Stimulated activated CD4-positive, alpha-beta T cell treated with anti-CD3 and anti-CD28 coated beads, Interleukin-12 subunit alpha, Interleukin-12 subunit beta, amount 100 ng/mL, for 48 hours (primary cell): Measurements from ENCODE around the gene SCRT2.
A peak's percentile ranks its signal among the peaks of the same experiment; 100 is the strongest.
"Not testable (repeated sequence)": the region's sequence is repeated elsewhere in the genome, so short reads cannot be mapped to it uniquely, and the experiment has no call there.

Experiments used
- DNase-seq, 3 donors: peaks; one replicate each; pipeline ENCODE4 v3.0.0-alpha.2; 2020; ENCODE audit warnings: low read depth in 2 of 3, low spot score in 1 of 3

SCRT2 gene

DNA sequence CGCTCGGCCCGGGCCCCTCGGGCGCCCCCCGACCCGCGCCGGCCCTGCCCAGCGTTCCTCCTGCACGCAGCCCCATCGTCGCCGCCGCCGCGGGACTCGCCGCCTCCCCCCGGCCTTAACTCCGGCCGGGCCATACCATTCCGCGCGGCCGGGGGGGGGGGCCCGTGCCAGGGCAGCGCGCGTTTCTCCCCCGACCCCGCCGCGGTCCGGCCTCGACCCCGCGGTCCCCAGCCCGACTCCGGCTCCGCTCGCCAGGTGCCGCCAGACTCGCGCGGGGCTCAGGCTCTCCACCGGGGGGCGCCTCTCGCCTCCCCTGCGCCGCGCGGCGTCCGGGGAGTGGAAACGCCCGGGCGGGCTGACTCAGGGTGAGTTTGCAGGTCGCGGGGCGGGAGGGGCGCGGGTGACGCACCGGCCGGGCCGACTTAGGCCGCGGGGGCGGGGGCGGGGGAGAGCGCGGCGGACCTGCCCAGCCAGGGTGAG is 22.5 kb downstream of the SCRT2 start, which contains the start of gene SRXN1:
TSS of gene SRXN1 (minus strand) at position 91 of the 480 bp plus-strand sequence. CDS start at position 76, 15 bp downstream.
- DNase-seq = peak; percentile 65 to 81 (median 67)

DNA sequence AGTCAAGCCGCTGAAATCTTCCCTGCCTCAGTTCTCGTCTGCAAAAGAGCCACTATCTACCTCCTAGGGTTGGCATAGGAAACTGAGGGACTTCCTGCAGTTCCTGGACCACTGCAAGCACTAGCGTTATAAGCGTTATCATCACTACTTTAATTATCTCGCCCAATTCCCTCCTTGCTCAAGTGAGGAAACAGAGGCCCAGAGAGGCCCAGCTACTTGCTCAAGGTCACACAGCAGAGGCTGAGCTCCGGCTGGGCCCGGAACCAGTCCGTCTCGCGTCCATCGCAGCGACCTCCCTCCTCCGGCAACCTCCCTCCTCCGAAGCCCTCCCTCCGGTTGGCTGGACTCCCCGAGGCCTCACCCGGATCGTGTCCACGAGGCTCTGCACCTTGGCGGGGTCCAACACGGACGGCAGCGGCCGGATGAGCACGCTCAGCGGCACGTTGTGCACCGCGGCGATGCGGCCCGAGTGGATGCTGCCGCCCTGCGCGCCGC is 22.9 kb downstream of the SCRT2 start:
- no peak for DNase-seq

DNA sequence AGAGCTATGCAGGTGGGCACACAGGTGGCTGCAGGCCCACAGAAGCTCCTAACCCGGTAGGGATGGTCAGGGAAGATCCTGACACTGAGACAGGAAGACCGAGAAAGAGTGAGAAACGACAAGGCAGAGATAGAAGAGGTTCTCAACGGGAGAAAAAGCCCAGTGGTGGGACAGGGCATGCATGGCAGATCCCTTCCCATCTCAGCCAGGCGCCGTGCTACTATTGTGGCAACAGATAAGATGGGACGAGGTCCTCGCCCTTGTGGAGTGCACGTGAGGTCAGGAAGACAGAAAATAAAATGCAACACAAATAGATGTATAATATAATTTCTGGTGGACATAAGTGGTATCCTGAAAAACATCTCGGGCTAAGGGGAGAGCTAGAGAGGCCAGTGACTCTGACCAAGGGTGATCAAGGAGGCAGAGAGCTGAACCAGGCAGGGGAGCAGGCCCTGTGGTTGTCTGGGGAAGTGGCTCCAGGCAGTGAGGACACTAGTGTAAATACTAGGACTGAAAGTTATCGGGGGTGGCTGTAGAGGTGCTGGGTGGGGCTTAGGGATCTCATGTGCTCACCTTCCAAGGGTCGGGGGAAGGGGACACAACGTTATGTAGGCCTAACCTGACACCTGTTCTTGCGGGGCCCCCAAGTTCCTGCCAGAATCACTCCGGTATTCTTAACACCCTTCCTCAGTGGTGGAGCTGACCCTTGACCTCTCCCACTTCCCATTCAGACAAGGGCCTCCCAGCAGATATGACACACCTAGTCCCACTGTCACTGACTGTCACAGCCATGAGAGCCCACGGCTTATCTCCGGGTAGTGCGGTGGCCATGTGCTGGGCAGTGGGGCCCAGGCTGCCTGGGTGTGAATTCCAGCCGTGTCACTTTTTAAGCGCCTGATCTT is 23.6 kb downstream of the SCRT2 start:
- DNase-seq = peak in 1 of 3 donors; percentile 5

DNA sequence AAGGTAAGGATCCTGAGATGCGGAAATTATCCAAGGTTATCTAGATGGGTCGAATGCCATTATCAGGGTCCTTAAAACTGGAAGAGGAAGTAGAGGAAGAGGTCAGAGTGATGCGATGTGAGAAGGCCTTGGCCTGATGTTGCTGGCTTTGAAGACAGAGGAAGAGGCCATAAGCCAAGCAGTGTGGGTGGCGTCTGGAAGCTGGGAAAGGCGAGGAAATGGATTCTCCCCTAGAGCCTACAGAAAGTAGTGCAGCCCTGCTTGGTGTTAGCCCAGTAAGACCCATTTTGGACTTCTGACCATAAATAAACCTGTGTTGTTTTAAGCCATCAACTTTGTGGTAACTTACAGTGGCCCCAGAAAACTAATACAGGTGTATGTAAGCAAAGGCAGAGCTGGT is 24.6 kb downstream of the SCRT2 start:
- no peak for DNase-seq

DNA sequence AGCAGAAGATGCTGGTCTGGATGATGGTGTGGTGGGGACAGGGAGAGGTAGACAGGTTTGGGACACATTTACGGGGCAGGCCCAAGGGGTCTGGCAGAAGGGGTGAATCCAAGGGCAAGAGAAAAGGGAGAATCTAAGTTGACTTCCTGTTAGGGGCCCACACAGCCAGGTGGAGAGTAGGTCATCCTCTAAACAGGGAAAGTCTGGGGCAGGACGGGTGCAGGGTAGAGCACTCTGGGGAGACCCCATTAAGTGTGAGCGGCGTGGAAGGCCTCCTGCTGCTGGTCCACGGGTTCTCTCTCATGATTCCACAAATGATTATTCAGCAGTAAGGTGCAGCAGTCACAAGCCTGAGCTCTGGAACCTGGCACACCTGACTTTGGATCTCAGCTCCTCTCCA is 25.3 kb downstream of the SCRT2 start:
- no peak for DNase-seq

DNA sequence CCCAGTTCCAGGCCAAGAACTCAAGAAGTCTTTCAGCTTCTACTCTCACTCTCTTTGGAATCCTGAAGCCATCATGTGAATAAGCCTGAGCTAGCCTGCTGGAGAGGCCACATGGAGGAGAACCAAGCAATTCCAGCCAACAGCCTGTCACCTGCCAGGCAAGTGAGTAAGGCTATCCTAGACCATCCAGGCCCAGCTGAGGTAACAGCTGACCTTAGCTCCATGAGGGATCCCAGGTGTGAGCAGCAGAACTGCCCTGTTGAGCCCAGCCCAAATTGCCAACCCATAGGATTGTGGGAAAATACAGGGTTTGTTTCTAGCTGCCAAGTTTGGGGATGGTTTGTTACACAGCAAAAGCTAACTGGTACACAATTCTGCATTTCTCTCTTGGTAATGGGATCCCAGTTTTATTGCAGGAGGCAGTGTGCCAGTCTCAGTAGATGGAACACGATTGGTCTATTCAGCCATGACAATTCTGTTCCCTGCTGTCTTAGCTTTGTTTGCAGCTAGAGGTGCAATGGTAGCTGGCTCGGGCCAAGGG is 28.1 kb downstream of the SCRT2 start:
- no peak for DNase-seq

DNA sequence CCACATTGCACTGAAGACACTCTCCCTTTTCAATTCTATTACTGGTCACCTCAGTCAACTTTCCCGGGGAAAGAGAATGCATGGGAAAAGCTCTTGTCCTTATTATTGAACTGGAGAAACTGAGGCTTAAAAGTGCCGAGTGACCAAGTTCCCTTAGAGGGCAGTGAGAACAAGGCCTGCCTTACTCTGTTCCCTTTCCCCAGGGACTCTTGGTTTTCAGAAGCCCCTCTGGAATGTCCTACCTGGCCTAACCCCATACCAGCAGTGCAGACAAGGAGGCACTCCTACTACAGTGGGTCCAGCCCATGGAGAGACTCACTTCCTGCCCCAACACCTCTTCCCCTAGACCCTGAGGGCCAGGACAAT is 28.8 kb downstream of the SCRT2 start:
- no peak for DNase-seq

DNA sequence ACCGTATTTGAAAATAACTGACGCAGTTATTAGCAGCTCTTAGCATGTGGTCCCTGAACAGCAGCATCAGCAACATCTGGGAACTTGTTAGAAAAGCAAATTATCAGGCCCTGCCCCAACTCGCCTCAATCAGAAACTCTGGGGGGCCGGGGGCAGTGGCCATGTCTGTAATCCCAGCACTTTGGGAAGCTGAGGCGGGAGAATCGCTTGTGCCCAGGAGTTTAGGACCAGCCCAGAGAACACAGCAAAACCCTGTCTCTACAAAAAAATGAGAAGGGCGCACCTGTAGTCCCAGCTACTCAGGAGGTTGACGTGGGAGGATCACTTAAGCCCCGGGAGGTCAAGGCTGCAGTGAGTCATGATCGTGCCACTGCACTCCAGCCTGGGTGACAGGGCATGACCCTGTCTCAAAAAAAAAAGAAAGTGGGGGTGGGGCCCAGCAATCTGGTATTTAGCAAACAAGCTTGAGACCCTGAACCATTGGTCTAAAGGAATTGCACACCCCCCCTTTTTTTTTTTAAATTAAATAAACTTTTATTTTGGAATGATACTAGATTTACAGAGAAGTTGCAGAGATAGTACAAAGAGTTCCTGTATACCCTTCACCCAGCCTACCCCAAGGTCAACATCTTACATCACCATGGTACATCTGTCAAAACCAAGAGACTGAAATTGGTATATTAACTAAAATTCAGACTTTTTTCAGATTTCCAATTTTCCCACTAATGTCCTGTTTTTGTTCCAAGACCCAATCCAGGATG is 29.3 kb downstream of the SCRT2 start:
- DNase-seq = no peak

DNA sequence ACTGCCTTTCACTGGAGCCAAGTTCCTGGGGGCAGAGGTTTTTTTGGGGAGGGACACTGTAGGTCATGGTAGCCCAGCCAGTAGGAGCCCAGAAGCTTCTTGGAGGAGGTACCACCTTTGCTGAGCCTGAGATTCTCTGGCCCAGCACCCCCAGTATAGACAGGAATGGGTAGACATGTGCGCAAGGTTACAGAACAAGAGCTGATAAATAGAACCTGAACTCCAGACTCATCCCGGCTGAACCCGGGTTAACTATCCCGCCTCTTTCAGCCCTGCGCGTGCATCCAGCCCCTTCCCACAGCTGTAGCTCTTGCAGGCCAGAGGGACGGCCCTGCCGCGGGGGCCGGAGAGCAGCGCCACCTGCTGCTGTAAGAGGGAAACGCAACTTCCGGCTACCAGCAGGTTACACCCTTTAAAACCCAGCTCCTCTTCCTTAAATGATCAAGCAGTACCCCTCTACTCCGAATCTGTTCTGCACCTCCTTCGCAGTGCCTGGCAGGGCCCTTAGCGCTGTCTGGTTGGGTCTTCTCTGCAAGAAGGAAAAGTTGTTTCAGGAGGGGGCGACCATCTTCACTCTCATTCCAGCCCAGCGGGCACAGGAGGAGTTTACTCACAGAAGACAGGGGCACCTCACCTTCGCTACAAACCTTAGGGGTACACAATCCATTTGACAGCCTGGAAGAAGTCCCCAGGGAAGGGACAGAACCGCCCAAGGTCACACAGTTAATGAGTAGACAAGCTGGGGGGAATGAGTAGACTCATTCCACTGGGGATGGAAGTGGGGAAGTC is 30.1 kb downstream of the SCRT2 start:
- peak; percentile 35 to 64 (median 59) for DNase-seq

DNA sequence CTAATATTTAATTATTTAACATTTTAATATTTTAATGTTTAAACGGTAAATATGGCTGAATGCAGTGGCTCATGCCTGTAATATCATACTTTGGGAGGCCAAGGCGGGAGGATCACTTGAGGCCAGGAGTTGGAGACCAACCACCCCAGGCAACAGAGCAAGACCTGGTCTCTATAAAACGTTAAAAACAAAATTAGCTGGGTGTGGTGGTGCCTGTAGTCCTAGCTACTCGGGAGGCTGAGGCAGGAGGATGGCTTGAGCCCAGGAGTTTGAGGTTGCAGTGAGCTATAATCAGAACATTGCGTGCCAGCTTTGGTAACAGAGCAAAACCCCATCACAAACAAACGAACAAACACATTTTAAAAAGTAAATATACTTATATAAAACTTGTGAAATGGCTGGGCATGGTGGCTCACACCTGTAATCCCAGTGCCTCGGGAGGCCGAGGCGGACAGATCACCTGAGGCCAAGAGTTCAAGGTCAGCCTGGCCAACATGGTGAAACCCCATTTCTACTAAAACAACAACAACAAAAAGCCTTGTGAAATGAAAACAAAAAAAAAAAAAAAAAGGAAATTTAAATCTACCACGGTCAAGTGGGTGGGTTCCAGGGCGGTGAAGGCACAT is 30.8 kb downstream of the SCRT2 start:
- DNase-seq = no peak

DNA sequence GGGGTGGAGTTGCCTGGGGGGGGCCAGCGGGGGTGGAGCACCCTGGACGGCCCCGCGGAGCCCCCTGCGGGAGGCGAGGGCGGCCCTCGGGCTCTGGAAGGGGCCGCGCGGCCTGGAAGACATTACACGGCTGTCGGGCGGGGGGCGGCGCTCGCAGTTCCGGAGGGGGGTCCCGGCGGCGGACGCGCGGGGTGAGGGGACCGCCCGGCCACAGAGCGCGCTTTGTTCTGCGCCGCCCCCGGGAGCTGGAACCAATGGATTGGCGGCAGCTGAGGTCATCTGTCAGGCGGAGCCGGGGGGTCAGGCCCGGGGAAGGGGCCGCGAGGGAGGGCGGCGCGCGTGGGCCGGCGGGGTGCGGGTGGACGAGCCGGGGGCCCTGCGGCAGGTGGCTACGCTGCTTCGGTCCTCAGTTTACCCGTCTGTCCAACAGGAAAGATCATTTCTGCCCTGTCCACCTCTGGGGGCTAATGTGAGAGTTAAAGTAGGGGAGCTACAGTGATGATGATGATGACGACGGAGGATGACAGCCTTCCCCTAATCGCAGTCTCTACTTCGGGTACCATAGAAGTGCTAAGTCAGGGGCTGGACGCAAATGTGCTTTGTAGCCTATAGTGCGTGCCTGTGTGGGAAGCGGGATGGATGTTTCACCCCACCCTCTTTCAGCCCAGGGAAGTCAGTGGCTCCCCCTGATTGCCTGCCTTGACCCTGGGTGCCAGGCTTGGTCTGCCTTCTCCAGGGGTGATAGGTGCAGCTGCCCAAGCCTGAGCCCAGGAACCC is 33.0 kb downstream of the SCRT2 start:
- no peak for DNase-seq

DNA sequence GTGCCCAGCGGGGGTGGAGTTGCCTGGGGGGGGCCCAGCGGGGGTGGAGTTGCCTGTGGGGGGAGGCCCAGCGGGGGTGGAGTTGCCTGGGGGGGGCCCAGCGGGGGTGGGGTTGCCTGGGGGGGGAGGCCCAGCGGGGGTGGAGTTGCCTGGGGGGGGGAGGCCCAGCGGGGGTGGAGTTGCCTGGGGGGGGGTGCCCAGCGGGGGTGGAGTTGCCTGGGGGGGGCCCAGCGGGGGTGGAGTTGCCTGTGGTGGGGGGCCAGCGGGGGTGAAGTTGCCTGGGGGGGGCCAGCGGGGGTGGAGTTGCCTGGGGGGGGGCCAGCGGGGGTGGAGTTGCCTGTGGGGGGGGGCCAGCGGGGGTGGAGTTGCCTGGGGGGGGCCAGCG is 33.6 kb downstream of the SCRT2 start:
- DNase-seq = not testable (repeated sequence)

DNA sequence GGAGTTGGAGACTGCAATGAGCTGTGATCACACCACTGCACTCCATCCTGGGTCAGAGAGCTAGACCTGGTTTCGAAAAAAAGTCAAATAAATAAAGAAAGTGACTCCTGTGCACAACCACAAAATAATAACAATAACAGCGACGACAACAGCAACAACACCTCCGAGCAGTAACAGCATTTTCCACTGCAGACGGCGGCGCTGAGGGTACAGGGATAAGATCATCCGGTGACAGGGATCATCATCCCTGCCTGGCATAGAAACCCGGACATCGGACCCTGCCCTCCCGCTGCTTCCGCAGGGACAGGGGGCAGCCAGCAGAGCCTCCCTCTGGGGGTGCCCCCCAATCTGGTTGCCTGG is 34.1 kb downstream of the SCRT2 start:
- DNase-seq = no peak

DNA sequence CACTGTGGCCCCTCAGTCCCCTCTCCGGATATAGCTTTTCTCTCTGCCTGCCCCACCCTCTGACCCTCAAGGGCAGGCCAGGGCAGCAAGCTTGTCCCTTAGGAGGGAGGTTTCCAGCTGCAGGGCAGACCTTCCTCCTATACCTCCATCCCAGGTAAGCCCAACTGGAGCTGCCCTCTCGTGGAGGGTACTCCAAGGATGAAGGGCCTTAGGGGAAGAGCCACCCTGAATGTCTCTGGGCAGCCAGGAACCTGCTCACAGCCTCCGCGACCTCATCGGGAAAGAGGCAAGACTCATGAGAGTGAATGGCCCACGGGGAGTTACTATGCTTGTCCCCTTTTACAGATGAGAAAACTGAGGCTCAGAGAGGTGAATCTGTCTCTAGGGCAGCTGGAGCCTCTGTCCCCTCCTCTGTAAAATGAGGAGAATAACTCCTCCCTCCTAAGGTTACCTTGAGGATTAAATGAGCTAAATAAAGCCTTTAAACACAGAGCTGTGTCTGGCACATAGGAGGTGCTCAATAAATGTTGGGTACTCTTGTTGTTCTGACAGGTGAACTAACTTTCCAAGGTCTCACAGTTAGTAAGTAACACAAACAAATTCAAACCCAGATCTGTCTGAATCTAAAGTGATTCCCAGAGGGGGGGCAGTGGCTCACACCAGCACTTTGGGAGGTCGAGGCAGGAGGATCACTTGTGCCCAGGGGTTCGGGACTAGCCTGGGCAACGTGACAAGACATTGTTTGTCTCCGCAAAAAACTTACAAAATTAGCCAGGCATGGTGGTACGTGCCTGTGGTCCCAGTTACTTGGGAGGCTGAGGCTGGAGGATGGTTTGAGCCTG is 34.7 kb downstream of the SCRT2 start:
- DNase-seq = no peak

DNA sequence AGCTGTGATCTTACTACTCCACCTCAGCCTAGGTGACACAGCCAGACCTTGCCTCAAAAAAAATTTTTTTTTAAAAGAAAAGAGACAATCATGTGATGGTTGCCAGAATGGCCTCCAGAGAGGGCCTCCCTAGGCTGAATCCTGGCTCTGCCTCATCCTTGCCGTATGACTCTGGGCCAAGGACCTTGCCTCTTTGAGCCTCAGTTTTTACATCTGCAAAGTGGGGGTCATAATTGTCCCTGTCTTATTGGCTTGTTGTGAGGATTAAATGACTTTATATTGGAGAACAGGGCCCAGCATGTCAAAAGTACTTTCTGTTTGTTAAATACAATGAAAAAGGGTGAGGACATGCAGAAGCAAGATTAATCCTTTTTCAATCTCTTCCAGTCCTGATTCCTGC is 37.0 kb downstream of the SCRT2 start:
- DNase-seq = no peak

DNA sequence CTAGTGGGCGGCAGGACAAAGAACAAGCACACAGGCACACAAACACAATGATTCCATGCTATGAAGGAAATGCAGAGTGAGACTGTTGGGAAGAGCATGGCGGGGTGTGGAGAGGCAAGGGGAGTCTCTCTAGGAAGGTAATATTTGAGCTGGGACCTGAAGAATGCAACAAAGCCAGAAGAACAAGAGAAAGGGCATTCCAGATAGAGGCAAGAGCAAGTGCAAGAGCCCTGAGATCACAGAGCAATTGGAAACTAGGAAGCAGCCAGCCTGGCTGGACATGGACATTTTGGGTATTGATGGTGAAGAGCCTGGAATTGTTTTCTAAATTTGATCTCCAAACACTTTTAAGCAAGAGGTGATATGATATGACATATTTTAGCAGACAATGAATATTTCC is 38.0 kb downstream of the SCRT2 start:
- DNase-seq = no peak

DNA sequence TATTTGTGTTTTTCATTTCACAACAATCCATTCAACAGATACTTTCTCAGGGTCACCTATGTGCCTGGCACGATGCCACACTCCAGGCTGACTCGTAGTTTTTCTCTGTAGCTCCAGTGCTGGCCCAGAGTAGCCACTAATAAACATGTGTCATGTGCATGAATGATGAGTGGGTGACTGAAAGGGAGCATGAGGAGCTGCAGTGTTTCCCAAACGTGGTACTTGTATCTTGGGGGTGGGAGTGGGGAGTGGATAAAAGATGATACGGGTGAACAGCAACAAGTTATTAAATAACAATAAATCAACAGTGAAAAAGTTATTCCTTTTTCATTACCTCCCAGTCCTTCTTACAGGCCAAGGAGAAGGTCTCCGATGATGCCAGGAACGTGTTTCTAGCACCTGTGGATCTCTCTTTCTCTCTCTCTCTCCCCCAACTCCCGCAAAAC is 39.7 kb downstream of the SCRT2 start:
- DNase-seq = no peak

DNA sequence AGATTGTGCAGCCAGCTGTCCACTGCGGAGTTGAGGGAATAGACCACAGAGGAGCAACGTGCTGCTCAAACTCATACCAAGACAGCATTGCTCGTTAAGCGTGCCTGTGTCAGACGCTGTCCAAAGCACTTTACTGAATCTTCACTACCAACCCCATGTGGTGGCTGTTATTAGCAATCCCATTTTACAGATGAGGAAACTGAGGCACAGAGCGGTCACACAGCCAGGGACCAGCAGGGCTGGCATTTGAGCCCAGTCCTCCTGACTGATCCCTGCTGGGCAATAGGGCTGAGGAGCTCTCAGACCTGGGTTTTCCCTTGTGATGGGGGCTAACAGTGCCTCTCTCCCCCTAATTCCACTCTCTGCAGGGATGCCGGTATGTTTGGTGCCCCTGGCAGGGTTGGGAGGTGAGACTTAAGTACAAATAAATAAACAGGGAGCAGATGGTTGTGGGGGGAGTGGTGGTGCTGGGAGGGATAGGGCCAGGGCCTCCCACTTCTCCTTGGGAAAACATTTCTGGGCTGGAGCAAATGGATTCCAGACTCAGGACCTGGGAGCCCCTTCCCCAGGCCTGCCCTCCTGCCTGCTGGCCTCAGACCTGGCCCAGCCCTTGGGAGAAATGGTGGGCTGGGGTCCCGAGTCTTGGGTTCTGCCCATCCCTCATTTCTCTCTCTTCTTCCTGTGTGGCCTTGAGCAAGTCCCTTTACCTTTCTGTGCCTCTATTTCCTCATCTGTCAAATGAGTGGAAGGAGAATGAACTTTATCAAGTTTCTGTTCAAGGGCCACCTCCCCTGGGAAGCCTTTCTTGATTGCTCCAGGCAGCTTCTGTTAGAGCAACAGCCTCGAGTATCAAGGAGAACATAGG is 40.3 kb downstream of the SCRT2 start:
- DNase-seq = no peak
